ENCODE results near the gene ZNF223. TPM values are rescaled to one million over a fixed set of nuclear protein-coding genes. Genes with fewer than 3 reads are reported as not detected.
A peak's percentile ranks its signal among the peaks of the same experiment; 100 is the strongest.

The ZNF223 gene
- total and polyA plus RNA-seq, 9 of the 15 experiments (the other 6 are each of a cell fraction or from before 2014, with no cell fraction given), result 0.21 to 1.8 (median 0.71) TPM

DNA sequence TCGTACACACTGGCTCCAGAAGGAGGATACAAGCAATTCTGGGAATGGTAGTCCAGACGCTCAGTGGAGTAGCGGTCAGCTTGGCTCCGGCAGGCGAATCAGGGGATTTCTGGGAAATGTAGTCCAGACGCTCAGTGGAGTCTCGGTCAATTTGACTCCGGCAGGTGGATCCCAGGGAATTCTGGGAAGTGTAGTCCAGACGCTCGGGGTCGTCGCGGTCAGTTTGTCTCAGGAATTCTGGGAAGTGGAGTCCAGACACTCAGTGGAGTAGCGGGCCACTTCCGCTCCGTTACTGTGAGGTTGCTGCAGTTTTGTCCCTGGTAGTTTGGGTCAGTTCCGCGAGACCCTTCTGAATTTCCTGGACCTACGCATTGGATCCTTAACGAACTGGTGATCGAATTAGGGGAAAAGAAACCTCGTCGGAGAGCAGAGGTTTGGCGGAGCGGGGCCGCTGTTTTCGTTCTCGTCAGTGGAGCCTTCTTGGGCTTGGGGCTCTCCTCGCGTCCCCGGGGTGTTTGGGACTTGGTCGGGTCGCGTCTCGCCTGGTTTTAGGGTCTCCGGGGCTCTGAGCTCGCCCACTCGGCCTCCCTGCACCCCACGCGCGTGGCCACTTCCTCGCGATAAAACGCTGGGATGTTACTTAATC lies 61.4 kb downstream of the ZNF223 start, which contains the start of gene ZNF225 (continued):
- TF ChIP-seq, protein P1, sequence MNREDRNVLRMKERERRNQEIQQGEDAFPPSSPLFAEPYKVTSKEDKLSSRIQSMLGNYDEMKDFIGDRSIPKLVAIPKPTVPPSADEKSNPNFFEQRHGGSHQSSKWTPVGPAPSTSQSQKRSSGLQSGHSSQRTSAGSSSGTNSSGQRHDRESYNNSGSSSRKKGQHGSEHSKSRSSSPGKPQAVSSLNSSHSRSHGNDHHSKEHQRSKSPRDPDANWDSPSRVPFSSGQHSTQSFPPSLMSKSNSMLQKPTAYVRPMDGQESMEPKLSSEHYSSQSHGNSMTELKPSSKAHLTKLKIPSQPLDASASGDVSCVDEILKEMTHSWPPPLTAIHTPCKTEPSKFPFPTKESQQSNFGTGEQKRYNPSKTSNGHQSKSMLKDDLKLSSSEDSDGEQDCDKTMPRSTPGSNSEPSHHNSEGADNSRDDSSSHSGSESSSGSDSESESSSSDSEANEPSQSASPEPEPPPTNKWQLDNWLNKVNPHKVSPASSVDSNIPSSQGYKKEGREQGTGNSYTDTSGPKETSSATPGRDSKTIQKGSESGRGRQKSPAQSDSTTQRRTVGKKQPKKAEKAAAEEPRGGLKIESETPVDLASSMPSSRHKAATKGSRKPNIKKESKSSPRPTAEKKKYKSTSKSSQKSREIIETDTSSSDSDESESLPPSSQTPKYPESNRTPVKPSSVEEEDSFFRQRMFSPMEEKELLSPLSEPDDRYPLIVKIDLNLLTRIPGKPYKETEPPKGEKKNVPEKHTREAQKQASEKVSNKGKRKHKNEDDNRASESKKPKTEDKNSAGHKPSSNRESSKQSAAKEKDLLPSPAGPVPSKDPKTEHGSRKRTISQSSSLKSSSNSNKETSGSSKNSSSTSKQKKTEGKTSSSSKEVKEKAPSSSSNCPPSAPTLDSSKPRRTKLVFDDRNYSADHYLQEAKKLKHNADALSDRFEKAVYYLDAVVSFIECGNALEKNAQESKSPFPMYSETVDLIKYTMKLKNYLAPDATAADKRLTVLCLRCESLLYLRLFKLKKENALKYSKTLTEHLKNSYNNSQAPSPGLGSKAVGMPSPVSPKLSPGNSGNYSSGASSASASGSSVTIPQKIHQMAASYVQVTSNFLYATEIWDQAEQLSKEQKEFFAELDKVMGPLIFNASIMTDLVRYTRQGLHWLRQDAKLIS (CRISPR knock-in tag; IDR thresholded peaks at IDR 0.05), result 0 out of 2 replicates have a peak, but pooled peaks have one; percentile 27
- TF ChIP-seq BCL6 (CRISPR knock-in tag; IDR thresholded peaks at IDR 0.05) (0 out of 2 replicates have a peak, but pooled peaks have one; percentile 29), MYBL2 (IDR thresholded peaks at IDR 0.05; ENCODE audit: low read depth) (no peak), MYBL2 (CRISPR knock-in tag; IDR thresholded peaks at IDR 0.05; ENCODE audit: borderline replicate concordance) (no peak), CHD1 (IDR thresholded peaks at IDR 0.05; ENCODE audit: low read length) (no peak), BRF1 (IDR thresholded peaks at IDR 0.05; ENCODE audit: borderline replicate concordance, extremely low read depth, insufficient read length) (no peak), TEAD1 (CRISPR knock-in tag; IDR thresholded peaks at IDR 0.05) (no peak; a peak in 1 of 4 replicates), PRMT5 (CRISPR knock-in tag; IDR thresholded peaks at IDR 0.05) (no peak), MEF2A (IDR thresholded peaks at IDR 0.05; ENCODE audit: control insufficient read depth, low read depth, low read length) (no peak), HDAC6 (IDR thresholded peaks at IDR 0.05; ENCODE audit: low read depth, low read length) (no peak), ZBED1 (IDR thresholded peaks at IDR 0.05) (no peak), BMI1 (IDR thresholded peaks at IDR 0.05; ENCODE audit: low read length) (no peak), NCOA1 (IDR thresholded peaks at IDR 0.05; ENCODE audit: low read depth) (no peak), ZC3H11A (IDR thresholded peaks at IDR 0.05; ENCODE audit: low read depth, low read length) (no peak), MBD2 (IDR thresholded peaks at IDR 0.05; ENCODE audit: borderline replicate concordance, low read depth) (peak; percentile 88), ZNF778 (CRISPR knock-in tag; IDR thresholded peaks at IDR 0.05) (no peak), MCM7 (IDR thresholded peaks at IDR 0.05) (no peak), NFIC (IDR thresholded peaks at IDR 0.05) (no peak), ZNF347 (CRISPR knock-in tag; IDR thresholded peaks at IDR 0.05; ENCODE audit: low read depth) (no peak), HCFC1 (IDR thresholded peaks at IDR 0.05; ENCODE audit: low read depth, low read length) (peak; percentile 99)
- TF ChIP-seq, protein P2, sequence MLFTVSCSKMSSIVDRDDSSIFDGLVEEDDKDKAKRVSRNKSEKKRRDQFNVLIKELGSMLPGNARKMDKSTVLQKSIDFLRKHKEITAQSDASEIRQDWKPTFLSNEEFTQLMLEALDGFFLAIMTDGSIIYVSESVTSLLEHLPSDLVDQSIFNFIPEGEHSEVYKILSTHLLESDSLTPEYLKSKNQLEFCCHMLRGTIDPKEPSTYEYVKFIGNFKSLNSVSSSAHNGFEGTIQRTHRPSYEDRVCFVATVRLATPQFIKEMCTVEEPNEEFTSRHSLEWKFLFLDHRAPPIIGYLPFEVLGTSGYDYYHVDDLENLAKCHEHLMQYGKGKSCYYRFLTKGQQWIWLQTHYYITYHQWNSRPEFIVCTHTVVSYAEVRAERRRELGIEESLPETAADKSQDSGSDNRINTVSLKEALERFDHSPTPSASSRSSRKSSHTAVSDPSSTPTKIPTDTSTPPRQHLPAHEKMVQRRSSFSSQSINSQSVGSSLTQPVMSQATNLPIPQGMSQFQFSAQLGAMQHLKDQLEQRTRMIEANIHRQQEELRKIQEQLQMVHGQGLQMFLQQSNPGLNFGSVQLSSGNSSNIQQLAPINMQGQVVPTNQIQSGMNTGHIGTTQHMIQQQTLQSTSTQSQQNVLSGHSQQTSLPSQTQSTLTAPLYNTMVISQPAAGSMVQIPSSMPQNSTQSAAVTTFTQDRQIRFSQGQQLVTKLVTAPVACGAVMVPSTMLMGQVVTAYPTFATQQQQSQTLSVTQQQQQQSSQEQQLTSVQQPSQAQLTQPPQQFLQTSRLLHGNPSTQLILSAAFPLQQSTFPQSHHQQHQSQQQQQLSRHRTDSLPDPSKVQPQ (CRISPR knock-in tag; IDR thresholded peaks at IDR 0.05; ENCODE audit: borderline replicate concordance), result no peak
- TF ChIP-seq, protein P3, sequence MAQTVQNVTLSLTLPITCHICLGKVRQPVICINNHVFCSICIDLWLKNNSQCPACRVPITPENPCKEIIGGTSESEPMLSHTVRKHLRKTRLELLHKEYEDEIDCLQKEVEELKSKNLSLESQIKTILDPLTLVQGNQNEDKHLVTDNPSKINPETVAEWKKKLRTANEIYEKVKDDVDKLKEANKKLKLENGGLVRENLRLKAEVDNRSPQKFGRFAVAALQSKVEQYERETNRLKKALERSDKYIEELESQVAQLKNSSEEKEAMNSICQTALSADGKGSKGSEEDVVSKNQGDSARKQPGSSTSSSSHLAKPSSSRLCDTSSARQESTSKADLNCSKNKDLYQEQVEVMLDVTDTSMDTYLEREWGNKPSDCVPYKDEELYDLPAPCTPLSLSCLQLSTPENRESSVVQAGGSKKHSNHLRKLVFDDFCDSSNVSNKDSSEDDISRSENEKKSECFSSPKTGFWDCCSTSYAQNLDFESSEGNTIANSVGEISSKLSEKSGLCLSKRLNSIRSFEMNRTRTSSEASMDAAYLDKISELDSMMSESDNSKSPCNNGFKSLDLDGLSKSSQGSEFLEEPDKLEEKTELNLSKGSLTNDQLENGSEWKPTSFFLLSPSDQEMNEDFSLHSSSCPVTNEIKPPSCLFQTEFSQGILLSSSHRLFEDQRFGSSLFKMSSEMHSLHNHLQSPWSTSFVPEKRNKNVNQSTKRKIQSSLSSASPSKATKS (CRISPR knock-in tag; IDR thresholded peaks at IDR 0.05), result no peak
